Astrocyte of the hippocampus (primary cell): Measurements from ENCODE around the gene SEC31A.

Experiments used
- DNase-seq: peaks from one replicate; pipeline ENCODE4 v3.0.0; 2011; ENCODE audit warnings: low read depth, low spot score

Gene SEC31A

DNA sequence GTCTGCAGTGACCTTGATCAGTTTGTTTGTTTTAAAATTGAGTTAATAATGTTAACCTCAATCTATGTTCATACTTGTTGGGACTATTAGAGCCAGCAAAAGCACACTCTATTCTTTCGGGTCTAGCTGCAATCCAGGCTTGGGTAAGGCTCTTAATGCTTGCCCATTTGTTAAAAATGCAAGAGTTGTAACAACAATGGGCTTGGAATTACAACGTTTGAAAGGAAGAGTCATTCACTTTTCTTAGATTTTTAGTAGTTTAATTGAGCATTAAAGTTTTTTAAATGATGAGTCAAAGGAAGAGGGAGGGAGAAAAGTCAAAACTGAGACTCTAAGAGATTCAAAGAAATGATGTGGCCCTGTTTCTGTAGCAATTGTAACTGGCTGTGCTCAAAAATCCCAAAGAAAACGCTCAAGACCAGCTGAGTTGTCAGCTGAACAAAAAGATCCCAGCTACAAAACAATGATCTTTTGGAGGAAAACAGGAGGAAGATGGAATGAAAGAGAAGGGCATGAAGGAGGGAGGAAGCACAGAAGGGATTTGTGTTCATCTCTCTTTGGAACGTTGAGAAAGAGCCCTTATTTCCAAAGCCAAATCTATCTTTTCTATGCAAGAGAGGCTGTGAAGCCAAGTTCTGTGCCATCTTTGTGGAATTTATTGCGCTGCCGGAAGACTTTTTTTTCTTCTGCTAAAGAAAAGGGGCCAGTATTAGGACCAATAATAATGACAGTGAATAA, 97.9 kb downstream of the SEC31A start:
- DNase-seq = no peak

DNA sequence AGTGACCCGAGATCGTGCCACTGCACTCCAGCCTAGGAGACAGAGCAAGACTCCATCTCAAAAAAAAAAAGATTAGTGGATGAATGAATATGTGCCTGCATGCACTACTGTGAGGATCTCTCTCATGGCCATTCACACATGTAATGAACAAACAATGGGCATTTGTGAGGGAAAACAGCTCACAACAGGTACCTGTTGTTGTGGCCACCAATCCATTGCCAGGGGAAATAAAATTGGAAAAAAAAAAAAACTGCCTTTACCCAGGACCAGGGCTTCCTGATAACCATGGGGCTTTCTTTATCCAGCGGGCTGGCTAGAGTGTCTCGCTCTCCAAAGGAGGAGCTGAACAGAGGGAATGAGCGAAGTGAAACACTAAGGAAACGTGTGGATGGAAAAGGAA, 99.8 kb downstream of the SEC31A start:
- no peak for DNase-seq

DNA sequence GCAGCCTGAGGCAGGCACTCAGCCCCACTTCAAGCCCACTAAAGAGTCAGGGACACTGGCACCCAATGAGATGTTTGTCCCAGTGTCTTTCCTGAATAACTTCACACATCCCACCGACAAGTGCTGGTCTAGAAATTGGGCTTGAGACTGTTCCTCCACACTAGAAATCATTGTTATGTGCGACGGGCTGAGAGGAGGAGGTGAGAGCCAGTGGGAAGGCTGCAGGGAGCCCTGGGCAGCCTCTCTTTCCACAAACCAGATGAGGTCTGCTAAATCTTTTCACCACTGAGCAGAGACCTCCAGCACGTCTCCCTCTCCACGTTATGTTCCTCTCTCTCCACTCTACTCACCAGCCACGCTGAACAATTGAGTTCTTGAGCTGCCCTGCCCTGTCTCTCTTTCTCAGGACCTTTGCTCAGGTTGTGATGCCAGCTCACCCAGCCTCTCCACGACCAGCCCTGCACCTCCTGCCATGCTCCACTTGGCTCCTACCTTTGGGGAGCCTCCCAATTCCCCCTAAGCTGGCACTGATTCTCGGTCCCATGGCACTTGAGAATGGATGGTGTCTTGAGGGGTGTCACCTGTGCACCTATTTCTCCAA, 100.8 kb downstream of the SEC31A start:
- no peak for DNase-seq

DNA sequence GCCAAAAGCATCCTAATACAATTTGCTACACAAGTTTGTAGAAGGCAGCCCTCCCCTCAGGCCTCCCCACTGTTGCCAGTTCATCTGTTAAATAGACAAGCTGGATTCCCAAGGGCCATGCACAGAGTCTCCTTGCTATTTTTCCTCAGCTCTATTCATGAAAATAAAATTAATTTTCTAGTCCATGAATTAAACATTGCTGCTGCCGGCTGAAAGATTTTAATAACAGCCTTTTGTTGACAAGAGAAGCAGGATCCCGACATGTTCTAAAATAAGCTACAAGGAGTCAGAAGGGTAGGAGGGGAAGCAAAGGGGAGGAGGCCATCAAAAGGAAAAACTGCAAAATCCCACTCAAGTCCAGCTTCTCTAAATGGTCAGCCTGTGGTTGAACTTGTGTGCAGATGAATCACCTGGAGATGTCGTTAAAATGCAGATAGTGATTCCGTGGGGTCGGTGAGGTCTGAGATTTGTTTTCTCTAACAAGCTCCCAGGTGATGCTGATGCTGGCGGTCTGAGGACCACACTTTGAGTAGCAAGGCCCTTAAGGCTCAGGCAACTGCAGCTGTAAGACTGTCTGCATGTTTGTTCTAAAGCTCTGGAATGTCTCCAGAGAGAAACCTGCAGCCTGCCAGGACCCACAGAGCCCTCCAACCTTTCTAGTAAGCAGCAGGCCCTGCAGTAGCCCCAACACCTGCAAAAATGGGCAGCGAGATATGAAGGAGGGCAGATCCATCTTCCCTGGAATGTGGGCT, 101.8 kb downstream of the SEC31A start:
- DNase-seq = peak; percentile 46

DNA sequence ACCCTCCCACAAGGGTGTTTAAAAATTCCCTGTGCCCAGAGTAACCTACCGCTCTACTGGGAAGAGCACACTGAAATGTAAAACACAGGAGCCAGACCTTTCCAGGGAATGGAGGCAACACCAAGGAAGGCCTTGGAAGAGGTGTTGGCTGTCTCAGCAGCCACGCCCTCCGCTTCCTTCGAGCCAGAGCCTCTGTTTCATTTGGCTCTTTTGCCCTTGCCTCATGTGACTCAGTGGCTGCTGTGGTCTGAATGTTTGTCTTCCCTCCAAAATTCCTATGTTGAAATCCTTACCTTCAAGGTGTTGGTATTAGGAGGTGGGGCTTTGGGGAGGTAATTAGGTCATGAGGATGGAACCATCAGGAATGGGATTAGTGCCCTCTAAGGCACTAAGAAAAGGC, 103.6 kb downstream of the SEC31A start:
- DNase-seq = peak; percentile 58

DNA sequence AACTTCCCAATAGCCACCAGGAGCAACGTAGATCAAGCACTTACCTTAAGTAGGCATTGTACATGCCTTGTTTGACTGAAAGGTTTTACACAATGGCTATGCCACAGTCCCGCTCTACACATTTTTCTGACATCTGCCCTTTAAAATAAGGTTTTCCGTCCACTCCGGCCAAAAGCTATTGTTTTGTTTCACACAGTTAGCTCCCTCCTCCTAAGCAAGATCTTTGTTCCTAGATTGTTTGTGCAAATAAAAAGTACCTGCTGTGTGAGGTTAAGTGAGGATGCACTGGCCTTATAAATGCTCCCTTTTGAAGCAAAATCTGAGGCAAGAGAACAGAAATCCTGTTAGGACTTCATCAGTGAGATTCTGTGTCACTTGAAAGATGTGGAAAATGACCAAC, 104.1 kb downstream of the SEC31A start:
- DNase-seq = no peak

DNA sequence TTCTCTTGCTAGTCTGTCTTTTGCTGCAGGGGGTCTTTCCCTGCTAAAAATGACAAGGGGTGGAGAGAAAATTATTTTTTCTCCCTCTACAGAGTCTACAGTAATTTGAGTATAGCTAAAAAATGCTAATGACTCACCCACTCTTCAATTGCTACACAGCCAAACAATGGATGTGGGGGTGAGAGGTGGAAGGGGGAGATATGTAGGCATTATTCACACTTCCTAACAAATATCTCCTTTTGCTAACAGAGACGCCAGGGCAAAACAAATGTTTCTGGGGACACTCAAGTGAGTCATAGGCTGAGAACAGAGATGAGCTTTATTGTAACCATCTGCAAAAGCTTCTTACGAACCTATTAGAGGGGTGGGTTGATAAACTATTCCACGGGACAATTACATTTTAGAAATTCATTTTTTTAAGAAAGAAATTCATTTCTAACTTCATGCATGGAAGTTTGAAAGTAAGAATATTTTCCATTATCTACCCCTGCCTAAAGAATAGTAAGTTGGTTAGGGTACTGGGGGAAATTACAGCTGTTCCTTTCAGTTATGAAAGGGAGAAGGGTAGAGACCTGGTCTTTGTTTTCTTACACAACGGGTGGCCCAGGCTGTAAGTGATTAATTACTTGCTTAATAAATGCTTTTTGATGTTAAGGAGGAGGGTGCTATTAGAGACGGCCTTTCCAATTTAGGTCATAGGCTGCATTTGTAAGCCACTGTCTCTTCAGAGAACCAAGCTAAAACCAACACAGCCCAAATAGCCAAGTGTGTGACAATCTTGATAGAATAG, 105.1 kb downstream of the SEC31A start:
- DNase-seq = peak; percentile 80

DNA sequence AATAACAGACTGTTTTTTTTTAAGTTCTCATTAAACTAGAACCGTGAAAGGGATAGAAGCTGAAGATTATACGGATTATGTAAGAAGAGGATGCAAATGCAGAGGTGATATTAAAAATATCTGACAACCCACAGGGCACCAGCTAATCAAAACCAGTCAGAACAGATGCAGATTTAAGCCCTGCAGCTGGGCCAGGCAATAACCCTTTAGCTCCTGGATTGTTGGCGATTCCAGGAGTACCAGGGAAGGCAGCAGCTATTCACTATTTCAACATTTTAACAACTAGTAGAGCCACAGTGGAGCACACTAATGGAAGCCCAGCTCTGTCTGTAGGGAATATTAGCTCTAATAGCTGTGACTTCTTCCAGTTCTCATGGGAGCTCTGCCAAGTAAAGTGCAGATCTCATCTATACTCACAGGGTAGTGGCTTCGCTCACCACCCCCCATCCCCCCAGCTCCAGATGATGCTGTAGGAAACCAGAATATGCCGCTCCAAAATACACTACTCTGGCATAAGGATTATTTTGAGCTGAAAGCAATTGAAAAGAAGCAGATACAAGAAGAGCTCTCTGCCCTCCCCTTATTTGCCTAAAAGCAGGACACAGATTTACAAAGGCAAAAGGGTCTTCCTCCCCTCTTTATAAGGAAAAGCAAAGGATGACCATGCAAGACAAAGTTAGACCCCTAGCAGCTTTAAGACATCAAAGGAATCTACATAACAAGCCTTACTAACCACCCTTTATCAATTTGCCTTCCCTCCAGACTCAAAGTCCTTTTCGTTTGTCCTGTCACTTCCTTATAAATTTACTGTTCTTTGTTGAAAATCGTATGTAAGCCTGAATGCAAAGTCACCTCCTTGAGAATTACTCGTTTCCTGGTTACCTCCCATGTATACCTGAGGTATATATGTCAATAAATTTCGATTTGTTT, 106.0 kb downstream of the SEC31A start:
- peak; percentile 53 for DNase-seq

DNA sequence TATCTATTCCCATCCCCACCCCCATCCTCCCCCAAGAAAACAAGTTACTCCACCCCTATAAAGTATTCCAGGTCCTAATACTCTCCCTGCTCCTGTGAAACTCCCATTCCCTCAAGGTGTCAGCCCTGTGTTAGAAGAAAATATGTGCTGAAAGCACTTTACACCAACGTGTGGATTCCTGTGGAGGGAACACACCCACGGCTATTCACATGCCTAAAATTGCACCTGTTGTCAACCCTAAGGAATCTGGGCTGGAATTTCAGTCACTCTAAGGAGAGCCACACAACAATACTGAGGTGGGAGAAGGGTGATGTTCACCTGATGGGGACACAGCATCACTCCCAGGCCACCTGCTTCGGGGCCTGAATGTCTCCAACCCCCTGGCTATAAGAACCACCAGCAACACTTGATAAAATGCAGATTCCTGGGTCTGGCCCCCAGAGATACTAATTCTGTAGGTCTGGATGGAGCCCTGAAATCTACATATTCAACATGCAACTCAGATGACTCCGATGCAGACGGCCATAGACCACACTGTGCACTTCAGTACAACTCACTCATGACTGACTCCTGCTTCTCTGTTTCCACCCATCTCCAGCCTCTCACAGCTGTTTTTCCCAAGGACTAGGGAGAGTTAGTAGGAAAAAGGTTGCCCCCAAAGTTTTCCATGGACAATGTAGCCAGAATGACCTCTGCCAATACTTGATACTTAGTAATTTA, 108.2 kb downstream of the SEC31A start:
- peak; percentile 47 for DNase-seq

DNA sequence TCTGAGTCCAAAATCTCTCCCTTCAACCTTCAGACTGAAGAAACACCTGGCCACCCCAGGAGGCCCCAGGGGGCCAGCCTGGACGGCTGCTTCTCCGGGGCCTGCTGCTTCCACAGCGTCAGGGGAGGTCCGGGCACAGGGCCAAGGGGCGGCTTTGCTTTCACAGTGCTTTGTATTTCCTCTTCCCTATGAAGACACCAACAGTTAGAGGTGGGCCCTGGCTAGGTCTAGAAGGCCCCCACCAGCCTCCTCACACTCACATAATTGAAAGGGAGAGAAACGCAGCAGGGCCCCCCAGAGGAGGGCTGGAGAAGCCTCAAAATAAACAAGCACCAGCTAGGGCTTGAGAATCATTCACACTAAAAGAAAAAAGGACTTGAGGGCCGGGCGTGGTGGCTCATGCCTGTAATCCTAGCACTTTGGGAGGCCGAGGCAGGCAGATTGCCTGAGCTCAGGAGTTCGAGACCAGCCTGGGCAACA, 110.2 kb downstream of the SEC31A start:
- DNase-seq = peak; percentile 87

DNA sequence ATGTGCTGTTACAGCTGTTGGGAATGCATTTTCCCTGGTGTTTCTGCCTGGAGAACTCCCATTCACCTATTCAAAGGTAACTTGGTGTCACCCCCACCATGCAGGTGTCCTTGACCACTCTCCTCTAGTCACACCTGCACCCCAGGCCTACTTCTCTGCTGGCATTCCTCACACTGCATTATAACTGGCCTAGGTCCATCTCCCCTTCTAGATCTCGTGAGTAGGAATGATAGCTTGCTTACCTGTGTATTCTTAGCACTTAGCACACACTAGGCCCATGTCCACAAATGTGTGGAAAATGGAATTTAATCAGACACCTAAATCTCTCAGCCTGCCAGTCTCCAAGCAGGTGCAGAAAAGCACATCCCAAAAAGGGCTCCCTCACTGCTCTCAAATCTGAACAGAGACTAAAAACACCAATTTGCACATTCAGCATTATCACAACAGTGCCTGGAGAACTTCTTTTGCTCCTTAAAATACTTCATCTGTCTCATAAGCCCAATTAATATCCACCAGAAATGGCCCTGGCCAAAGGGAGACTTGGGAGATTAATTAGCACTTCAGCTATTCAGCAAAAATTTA, 110.7 kb downstream of the SEC31A start:
- DNase-seq = no peak

DNA sequence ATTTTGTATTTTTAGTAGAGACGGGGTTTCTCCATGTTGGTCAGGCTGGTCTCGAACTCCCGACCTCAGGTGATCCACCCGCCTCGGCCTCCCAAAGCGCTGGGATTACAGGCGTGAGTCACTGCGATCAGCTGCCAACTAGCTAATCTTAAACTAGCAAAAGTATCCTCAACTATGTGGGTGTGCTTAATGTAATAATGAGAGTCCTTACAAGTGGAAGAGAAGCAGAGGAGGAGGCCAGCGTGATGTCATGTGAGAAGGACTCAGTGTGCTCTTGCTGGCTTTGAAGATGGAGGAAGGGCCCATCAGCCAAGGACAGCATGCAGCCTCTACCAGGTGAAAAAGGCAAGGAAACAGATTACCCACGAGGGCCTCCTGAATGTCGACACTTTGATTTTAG, 111.9 kb downstream of the SEC31A start:
- peak; percentile 38 for DNase-seq

DNA sequence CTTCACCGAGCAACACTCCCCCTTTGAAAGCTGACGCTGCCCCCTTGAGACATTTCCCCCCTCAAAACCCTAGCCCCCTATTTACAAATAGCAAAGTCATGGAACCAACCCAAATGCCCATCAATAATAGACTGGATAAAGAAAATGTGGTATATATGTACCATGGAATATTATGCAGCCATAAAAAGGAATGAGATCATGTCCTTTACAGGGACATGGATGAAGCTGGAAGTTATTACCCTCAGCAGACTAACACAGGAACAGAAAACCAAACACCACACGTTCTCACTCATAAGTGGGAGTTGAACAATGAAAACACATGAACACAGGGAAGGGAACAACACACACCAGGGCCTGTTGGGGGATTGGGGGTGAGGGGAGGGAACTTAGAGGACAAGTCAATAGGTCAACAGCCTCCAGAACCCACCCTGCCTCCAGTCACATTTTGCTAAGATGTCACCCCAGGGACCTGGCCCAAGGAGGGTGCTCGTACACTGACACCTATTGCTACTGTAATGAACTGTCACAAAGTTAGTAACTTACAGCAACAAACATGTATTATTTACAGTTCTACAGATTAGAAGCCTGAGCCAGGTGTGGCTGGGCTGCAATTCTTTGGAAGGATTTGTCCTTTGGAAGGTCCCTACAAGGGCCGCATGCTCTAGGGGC, 113.0 kb downstream of the SEC31A start:
- no peak for DNase-seq

DNA sequence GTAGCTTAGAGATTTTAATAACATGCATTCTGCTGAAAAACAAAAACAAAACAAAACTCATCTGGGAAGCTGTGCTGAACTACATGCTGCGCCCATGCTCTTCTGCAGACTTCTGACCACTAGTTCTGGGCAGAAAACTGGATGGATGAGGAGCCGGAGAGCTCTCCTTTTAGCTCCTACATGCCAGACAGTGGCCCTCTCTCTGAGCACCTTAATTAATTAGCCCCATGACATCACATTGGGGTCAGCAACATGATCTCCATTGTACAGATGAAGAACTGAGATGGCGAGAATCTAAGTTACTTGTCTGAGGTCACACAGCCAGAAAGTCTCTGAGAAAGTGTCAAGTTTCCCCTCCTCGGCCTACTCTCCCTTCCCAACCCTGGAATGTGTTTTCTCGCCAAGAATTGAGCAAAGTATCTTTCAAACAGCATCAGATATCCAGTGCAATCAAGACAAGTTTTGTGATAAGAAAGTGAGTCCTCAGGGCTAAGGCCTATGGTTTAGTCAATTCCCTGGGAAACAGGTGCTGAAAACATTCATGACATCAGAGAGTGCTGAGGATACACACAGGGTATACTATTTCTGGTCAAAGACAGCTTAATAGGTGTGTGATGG, 113.9 kb downstream of the SEC31A start:
- DNase-seq = peak; percentile 60

DNA sequence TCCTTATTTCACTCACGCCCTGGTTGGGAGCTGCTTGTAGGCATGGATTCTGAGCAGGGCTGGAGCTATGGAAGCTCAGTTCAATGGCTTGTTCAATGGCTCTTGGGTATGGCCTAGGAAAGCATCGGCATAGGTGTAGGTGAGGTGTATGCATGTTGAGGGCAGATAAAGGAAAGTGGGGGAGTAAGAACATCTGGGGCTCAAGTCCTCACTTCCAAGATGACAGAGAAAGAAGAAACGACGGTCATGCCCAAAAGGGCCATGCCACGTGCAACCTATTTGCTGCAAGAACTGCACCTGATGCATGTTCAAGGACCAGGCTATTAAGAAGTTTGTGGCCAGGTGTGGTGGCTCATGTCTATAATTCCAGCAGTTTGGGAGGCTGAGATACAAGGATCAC, 115.7 kb downstream of the SEC31A start:
- DNase-seq = no peak

DNA sequence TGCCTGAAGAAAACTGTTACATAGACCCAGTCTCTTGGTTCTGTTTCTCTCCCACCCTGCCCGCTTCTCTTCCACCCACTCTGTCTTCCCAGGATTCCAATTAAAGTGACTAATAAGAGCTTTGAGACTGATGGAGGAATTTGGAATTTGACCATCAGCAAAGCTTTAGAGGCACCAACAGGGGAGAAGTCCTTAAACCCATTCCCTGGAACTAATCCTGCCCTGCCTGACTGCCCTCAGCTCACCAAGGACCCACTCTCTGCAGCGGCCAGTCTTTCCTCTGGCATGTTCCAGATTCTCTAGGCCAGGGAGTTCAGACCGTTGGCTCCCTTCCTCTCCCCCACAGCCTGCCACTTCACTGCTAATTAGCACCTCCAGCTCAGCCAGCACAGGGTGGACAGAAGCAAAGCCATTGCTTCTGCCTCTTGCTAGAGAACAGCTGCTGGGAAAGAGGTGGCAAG, 116.2 kb downstream of the SEC31A start:
- peak; percentile 86 for DNase-seq

DNA sequence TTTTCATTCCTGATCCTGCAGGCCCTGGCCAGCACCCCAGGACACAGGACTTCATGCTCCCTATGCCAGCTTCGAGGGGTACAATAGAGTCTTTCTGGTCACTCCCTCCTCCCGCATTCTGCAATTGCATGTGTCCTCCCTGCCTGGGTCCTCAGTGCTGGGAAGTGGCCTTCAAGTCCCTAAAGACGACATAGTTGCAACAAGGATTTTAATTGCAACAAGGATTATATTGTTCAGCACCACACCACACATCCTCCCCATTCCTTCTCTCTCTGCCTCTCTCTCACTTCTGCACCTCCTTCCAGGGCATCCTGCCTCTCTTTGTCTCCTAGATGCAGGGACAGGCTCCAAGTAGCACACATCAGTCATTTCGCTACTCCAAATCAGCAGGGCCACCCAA, 117.9 kb downstream of the SEC31A start:
- DNase-seq = no peak

DNA sequence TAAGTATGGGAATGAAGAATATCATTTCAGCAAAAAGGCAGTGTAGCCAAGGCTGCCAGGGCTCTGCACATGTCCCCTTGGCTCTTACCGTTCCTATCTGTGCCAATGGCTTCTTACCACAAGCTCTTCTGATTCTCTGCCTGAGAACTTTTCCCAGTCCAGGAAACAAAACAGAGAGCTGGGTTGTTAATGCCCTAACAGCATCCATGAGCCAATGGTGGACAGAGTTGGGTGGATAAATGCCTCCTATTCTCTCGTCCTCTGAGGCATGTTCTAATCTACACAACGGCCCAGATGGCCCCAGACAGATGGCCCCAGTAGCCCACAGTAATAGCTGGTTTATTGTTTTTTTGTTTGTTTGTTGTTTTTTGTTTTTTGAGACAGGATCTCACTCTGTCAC, 120.3 kb downstream of the SEC31A start:
- DNase-seq = no peak
